ENCODE measurements around the gene APOH. TPM values are rescaled to one million over a fixed set of nuclear protein-coding genes. Genes with fewer than 3 reads are reported as not detected.

APOH gene
- total and polyA plus RNA-seq, 2 of the 8 experiments (the other 6 are each of a cell fraction or from before 2014, with no cell fraction given), result not detected

- Histone ChIP-seq H3K14ac (ENCODE audit: insufficient read length) (no peak overlapping the region), H3K4me3 (ENCODE audit: extremely low read depth in 1 of 4, insufficient read depth in 2 of 4, low read depth in 3 of 4, low read length in 4 of 4) (no peak overlapping the region), H3K4me2 (ENCODE audit: insufficient read depth in 1 of 2, low read depth in 2 of 2, low read length in 2 of 2) (no peak overlapping the region), H2BK120ac (replicated peaks; ENCODE audit: low read depth, low read length) (no peak overlapping the region), H4K91ac (replicated peaks; ENCODE audit: insufficient read length, low read length) (no peak overlapping the region), H3K36me3 (ENCODE audit: control insufficient read depth in 2 of 4, insufficient read depth in 4 of 4, low read length in 3 of 4) (no peaks in the 10 kb centered on the region), H3K9me3 (ENCODE audit: insufficient read depth in 2 of 2, low read depth in 1 of 2, low read length in 1 of 2) (no peaks in the 10 kb centered on the region), H4K5ac (ENCODE audit: insufficient read length, low read depth, low read length) (no peak overlapping the region), H3K27me3 (replicated peaks in 1 of 4; ENCODE audit: control insufficient read depth in 3 of 4, extremely low read depth in 1 of 4, insufficient read depth in 3 of 4, low read length in 3 of 4) (no peaks in the 10 kb centered on the region; a peak in 1 of 7 replicates), H3K27ac (ENCODE audit: low read depth, low read length) (no peak overlapping the region), H3K79me1 (ENCODE audit: low read depth, low read length) (no peaks in the 10 kb centered on the region), H3K79me2 (ENCODE audit: control insufficient read depth in 1 of 2, insufficient read depth in 2 of 2, low read length in 2 of 2) (no peaks in the 10 kb centered on the region), H4K8ac (ENCODE audit: extremely low read depth, insufficient read depth, low read length) (no peak overlapping the region), H2BK12ac (ENCODE audit: low read depth, low read length) (no peak overlapping the region), H2BK5ac (ENCODE audit: low read depth, low read length) (no peak overlapping the region), H3K9ac (replicated peaks in 1 of 4; ENCODE audit: extremely low read depth in 1 of 4, low read depth in 3 of 4, low read length in 3 of 4) (no peak overlapping the region), H3K56ac (replicated peaks; ENCODE audit: insufficient read length, low read depth, low read length) (no peak overlapping the region), H3K23me2 (ENCODE audit: low read depth, low read length) (no peaks in the 10 kb centered on the region; the same call in 1 of the 2 replicates), H3K23ac (ENCODE audit: insufficient read length) (no peak overlapping the region), H2AFZ (ENCODE audit: low read length) (no peak overlapping the region), H2AK5ac (ENCODE audit: low read depth, low read length) (no peak overlapping the region), H4K20me1 (replicated peaks in 1 of 2; ENCODE audit: control insufficient read depth in 1 of 2, insufficient read depth in 2 of 2, low read length in 2 of 2) (no peaks in the 10 kb centered on the region), H2BK15ac (ENCODE audit: low read length) (no peak overlapping the region), H2BK20ac (ENCODE audit: low read length) (no peak overlapping the region), H3K18ac (ENCODE audit: extremely low read depth, low read length) (no peak overlapping the region), H3K4ac (replicated peaks; ENCODE audit: insufficient read length, low read depth, low read length) (no peak overlapping the region), H3K4me1 (replicated peaks in 1 of 4; ENCODE audit: control insufficient read depth in 3 of 4, insufficient read depth in 4 of 4, low read length in 3 of 4) (no peaks in the 10 kb centered on the region)
- TF ChIP-seq MAX (IDR thresholded peaks at IDR 0.05) (no peak), EP300 (IDR thresholded peaks at IDR 0.05; ENCODE audit: borderline replicate concordance in 1 of 2, low read depth in 2 of 2, low read length in 2 of 2) (no peak), ASH2L (IDR thresholded peaks at IDR 0.05; ENCODE audit: low read length) (no peak)
- FAIRE-seq (no peak), DNase-seq (ENCODE audit: low read depth in 1 of 2, low spot score in 2 of 2) (no peak)
- ChIA-PET POLR2A (ENCODE audit: partially characterized antibody) (no interaction called here), CTCF (ENCODE audit: partially characterized antibody) (interaction anchor here (1.1 to 1.2 kb wide), 4 partner anchors 30 to 476 kb away, joined by 3 read pairs; no protein-coding TSS in a partner anchor)
- WGBS, 2 experiments (ENCODE audit: extremely low coverage in 1 of 2, insufficient coverage in 1 of 2, insufficient read length in 1 of 2, insufficient replicate concordance in 2 of 2, low coverage in 1 of 2, low lambda C conversion rate in 2 of 2, missing lambda C conversion rate in 1 of 2), result 93% methylated on average over 8 of the region's 8 CpGs; no CpG with 5 or more reads in 1 of the 2 experiments
Observed at GRCh38 chr17:66198242-66198641, 31.0 kb downstream of the APOH start.

All from H1 (cell line).